Measurements from ENCODE around the gene PPP2R5C. TPM values are rescaled to one million over a fixed set of nuclear protein-coding genes. Genes with fewer than 3 reads are reported as not detected.
A peak's percentile ranks its signal among the peaks of the same experiment; 100 is the strongest.

Gene PPP2R5C
- total RNA-seq, 1 donor from 2014 or later, result 134 TPM

DNA sequence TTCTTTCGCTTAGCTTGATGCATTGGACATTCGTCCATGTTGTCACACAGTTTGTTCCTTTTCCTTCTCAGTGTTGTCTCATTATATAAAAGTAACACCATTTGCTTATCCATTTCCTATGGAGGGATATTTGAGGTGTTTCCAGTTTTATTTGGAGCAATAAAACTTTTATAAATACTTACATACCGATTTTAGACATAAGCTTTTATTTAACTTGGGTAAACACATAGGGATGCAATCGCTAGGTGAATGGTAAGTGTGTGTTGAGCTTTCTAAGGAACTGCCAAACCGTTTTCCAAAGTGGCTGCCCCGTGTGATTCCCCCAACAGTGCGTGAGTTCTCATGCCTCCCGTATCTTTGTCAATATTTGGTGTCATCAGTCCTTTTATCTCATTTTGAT, 107.7 kb downstream of the PPP2R5C start:
- H3K9me3 Mint-ChIP-seq, result no peaks in the 10 kb centered on the region
- H3K27me3 Mint-ChIP-seq (ENCODE audit: low read depth), result no peaks in the 10 kb centered on the region
- DNase-seq (ENCODE audit: low read depth, low spot score), result no peak
- peaks cover 28% of the 10 kb centered on the region for H3K4me1 Mint-ChIP-seq
- H3K4me3 Mint-ChIP-seq, result no peak overlapping the region
- peak overlapping the region; percentile 57 for H3K27ac Mint-ChIP-seq (ENCODE audit: unreplicated experiment)
- peaks cover 13% of the 10 kb centered on the region for H3K36me3 Mint-ChIP-seq (ENCODE audit: low read depth)
- TF ChIP-seq CTCF (conservative IDR thresholded peaks at IDR 0.05), result no peak

DNA sequence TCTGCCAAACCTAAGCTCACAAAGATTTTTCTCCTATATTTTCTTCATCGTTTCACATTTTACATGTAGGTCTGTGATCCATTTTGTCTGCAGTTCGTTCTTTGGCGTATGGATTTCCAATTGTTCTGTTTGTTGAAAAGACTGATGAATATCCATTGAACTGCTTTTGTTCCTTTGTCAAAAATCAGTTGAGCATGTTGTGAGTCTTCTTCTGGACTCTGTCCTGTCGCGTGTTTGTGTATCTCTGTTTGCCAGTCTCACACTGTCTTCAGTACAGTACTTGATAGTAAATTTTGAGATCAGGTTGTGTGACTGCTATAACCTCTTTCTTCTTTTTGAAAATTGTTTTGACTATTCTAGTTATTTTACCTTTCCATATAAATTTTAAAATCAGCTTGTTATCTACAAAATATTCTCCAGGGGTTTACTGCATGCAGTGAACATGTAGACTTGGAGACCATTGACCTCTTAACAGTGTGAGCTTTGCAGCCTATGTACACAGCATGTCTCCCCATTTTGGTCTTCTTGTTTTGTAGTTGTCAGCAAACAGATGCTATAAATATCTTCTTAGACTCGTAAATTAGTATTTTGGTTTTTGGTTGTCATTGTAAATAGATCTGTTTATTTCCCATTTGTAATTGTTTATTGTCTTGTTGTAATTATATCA, 108.9 kb downstream of the PPP2R5C start:
- TF ChIP-seq CTCF (conservative IDR thresholded peaks at IDR 0.05), result no peak
- peaks cover 32% of the 10 kb centered on the region for H3K4me1 Mint-ChIP-seq
- peaks cover 3% of the 10 kb centered on the region for H3K36me3 Mint-ChIP-seq (ENCODE audit: low read depth)
- no peaks in the 10 kb centered on the region for H3K27me3 Mint-ChIP-seq (ENCODE audit: low read depth)
- no peak overlapping the region for H3K4me3 Mint-ChIP-seq
- no peak overlapping the region for H3K27ac Mint-ChIP-seq (ENCODE audit: unreplicated experiment)
- no peaks in the 10 kb centered on the region for H3K9me3 Mint-ChIP-seq
- no peak for DNase-seq (ENCODE audit: low read depth, low spot score)

DNA sequence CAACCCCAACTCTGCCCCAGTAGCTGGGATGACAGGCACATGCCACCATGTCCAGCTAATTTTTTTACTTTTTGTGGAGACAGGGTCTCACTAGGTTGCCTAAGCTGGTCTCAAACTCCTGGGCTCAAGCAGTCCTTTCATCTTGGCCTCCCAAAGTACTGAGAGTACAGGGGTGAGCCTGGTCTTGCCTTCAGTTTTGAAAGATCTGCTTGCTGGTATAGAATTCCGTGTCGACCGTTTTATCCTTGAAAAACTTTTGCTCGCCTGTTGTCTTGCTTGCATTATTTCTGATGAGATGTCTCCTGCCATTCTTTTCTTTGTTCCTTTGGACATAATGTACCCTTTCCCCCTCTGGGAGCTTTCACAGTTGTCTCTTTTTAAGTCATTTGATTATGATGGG, 110.8 kb downstream of the PPP2R5C start:
- TF ChIP-seq CTCF (conservative IDR thresholded peaks at IDR 0.05), result no peak
- Mint-ChIP-seq H3K9me3 (no peaks in the 10 kb centered on the region), H3K4me1 (peaks cover 42% of the 10 kb centered on the region), H3K27me3 (ENCODE audit: low read depth) (no peaks in the 10 kb centered on the region), H3K27ac (ENCODE audit: unreplicated experiment) (no peak overlapping the region), H3K36me3 (ENCODE audit: low read depth) (peaks cover 3% of the 10 kb centered on the region), H3K4me3 (no peak overlapping the region)
- DNase-seq (ENCODE audit: low read depth, low spot score), result no peak

- DNase-seq (ENCODE audit: low read depth, low spot score), result no peak
- peaks cover 47% of the 10 kb centered on the region for H3K4me1 Mint-ChIP-seq
- H3K27ac Mint-ChIP-seq (ENCODE audit: unreplicated experiment), result no peak overlapping the region
- H3K9me3 Mint-ChIP-seq, result no peaks in the 10 kb centered on the region
- peaks cover 5% of the 10 kb centered on the region for H3K36me3 Mint-ChIP-seq (ENCODE audit: low read depth)
- TF ChIP-seq CTCF (conservative IDR thresholded peaks at IDR 0.05), result no peak
- H3K4me3 Mint-ChIP-seq, result no peak overlapping the region
- no peaks in the 10 kb centered on the region for H3K27me3 Mint-ChIP-seq (ENCODE audit: low read depth)
Observed at GRCh38 chr14:101873076-101873825, 111.7 kb downstream of the PPP2R5C start.

DNA sequence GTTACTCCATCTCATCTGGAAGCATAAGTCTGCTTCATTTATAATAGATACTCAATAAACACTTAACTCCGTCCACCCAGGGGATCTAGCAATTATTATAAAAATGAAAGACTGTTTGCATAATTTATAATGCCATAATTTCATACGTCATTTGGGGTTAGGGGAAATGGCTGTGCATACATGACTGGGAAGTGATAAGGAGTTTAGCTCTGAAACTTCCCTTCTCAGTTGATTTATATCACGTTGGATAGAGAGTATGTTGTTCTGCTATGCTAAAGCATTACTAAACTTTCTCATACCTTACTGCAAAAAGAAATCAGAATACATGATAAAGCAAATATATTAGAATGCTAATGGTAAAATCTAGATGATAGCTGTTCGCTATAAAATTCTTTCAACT, 112.5 kb downstream of the PPP2R5C start:
- DNase-seq (ENCODE audit: low read depth, low spot score), result no peak
- H3K4me3 Mint-ChIP-seq, result no peak overlapping the region
- H3K4me1 Mint-ChIP-seq, result peaks cover 47% of the 10 kb centered on the region
- no peaks in the 10 kb centered on the region for H3K27me3 Mint-ChIP-seq (ENCODE audit: low read depth)
- no peaks in the 10 kb centered on the region for H3K9me3 Mint-ChIP-seq
- TF ChIP-seq CTCF (conservative IDR thresholded peaks at IDR 0.05), result no peak
- H3K27ac Mint-ChIP-seq (ENCODE audit: unreplicated experiment), result no peak overlapping the region
- H3K36me3 Mint-ChIP-seq (ENCODE audit: low read depth), result peaks cover 5% of the 10 kb centered on the region

Data from neural crest cell (in vitro differentiated cells).